OCI-M1 (cell line): Measurements from ENCODE around the gene ENDOG.
A peak's percentile ranks its signal among the peaks of the same experiment; 100 is the strongest.
"Not testable (repeated sequence)": the region's sequence is repeated elsewhere in the genome, so short reads cannot be mapped to it uniquely, and the experiment has no call there.

ENCODE experiments used
- DNase-seq: peaks from one replicate; lab custom pipeline; 2025; lab: John Stamatoyannopoulos, UW

ENDOG gene

GRCh38 chr9:128828719-128829452, 10.6 kb downstream of the ENDOG start:
- no peak for DNase-seq

GRCh38 chr9:128829477-128830251, 11.4 kb downstream of the ENDOG start, which contains the start of gene SPOUT1:
TSS of gene SPOUT1 (minus strand) at chr9:128829794. CDS start at chr9:128829780, 14 bp downstream.
- peak; percentile 96 for DNase-seq

- no peak for DNase-seq
Measured at GRCh38 chr9:128833696-128834095, 15.4 kb downstream of the ENDOG start.

GRCh38 chr9:128835246-128836210, 17.2 kb downstream of the ENDOG start:
- DNase-seq = no peak

DNA sequence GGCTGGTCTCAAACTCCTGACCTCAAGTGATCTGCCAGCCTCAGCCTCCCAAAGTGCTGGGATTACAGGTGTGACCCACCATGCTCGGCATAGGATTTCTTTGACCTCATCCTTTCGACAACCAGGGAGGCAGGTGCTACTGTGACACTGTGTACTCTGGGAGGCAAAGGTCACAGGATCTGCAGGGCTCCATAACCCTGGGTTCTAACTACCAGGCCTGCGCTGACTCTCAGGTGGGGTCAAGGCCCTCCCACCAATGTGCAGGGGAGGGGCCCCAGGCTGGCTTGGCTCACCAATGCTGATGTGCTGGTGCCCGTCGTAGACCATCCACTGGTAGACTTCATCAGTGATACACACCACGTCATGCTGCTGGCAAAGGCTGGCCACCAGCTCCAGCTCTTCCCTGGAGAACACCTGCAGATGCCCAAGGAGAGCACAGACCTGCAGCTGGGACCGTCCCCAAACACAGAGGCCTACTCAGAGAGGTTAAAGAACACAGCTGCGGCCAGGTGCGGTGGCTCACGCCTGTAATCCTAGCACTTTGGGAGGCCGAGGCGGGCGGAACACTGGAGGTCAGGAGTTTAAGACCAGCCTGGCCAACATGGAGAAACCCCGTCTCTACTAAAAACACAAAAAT, 18.3 kb downstream of the ENDOG start:
- no peak for DNase-seq

GRCh38 chr9:128838338-128838737, 20.0 kb downstream of the ENDOG start:
- no peak for DNase-seq

- DNase-seq = no peak
Measured at GRCh38 chr9:128840524-128840923, 22.2 kb downstream of the ENDOG start.

- DNase-seq = no peak
Measured at GRCh38 chr9:128841694-128842492, 23.6 kb downstream of the ENDOG start.

DNA sequence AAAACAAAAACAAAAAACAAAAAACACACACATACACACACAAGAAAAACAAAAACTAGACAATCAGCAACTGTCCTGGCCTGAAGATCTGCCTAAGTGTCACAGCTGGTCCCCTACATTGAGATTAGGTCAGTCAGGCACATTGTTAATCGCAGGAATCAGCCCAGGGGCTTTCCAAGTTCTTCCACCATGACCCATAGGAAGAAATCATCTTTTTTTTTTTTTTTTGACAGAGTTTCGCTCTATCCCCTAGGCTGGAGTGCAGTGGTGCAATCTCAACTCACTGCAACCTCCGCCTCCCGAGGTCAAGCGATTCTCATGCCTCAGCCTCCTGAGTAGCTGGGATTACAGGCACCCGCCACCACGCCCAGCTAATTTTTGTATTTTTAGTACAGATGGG, 24.9 kb downstream of the ENDOG start:
- not testable (repeated sequence) for DNase-seq

DNA sequence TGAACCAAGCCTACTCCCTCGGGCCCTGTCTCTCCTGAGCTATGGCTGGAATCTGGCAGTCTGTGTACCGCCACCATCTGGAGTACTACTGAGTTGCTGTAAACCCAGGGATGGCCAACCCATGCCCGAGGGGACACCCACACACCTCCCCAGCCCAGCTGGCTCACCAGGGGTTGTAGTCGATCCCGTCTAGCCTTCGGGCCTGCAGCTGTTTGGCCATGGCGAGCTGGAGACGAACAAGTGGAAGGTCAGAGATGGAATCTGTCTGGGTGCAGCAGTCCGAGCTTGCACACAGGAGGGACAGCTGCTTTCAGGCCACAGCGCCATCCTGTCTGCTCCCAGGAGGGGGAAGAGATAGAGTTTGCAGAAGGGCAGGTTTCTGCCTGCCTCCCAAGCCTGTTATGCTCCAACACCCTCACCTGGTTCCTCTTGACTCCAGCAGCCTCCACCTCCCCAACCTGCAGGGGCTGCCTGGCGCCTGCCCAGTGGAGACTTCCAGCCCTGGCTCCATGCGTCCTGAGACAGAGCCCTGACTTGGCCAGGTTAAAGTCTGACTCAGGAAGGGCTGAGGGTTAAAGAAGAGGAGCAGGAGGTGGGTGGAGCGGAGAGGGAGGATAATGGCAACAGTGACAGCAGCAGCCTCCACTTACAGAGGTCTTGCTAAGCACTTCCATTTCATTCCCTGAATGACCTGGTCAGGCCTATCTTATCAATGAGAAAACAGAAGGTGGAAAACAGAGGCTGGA, 27.1 kb downstream of the ENDOG start:
- peak; percentile 8 for DNase-seq

DNA sequence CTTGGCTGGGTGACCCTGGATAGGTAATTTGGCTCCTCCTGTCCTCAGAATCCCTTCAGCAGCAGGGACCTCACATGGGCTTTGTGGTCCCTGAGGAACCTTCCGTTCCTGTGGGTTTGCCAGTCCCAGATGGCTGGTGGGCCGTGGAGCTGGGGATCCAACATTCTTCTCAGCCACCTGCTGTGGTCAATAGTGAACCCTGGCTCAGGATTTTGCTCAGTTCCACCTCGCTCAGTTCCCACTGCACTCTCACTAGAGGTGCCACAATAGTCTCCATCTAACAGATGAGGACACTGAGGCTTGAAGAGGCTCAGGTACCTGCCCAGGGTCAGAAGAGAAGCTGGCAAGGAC, 28.4 kb downstream of the ENDOG start:
- DNase-seq = no peak

DNA sequence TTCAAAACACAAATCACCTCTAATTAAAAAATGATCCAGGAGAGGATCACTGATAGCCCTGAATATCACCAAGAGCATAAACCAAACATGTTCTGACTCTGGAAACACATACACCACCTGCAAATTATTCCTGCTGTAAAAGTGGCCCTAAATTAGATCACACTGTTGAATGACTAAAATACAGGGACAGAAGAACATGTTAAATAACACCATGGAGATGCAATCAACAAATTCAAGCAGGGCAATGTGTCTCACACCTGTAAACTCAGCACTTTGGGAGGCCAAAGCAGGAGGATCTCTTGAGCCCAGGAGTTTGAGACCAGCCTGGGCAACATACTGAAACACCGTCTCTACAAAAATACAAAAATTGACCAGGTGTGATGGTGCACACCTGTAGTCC, 29.5 kb downstream of the ENDOG start:
- DNase-seq = no peak

DNA sequence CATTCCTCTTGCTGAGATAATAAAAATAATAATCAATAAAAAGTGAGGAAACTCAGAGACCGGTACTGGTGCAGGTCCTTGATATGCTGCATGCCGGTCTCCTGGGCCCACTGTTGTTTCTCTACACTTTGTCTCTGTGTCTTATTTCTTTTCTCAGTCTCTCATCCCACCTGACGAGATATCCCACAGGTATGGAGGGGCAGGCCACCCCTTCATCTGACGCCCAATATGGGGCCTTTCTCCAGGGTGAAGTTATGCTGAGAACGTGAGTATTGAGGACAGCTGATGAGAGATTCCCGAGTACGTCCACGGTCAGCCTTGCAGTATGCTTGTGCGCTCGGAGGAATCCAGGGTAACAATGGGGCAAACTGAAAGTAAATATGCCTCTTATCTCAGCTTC, 32.7 kb downstream of the ENDOG start:
- not testable (repeated sequence) for DNase-seq

DNA sequence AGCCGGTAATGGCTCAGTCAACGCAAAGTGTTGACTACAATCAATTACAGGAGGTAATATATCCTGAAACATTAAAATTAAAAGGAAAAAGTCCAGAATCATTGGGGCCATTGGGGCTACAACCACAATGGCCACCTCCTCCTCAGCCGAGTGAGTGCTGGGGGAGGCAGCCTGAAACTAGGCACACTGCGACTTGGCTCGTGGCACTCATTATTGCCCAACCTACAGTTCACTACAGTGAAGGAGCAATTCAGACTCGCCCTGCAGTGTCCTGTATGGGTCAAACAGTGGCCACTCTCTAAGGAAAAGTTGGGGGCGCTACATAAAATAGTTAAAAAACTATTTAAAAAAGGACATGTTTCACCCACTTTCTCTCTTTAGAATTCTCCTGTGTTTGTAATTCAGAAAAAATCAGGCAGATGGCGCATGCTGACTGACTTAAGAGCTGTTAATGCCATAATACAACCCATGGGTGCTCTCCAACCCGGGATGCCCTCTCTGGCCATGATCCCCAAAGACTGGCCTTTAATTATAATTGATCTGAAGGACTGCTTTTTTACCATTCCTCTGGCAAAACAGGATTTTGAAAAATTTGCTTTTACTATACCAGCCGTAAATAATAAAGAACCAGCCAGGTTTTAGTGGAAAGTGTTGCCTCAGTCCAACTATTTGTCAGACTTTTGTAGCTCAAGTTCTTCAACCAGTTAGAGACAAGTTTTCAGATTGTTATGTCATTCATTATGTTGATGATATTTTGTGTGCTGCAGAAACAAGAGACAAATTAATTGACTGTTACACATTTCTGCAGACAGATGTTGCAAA, 33.7 kb downstream of the ENDOG start:
- peak; percentile 65 for DNase-seq

DNA sequence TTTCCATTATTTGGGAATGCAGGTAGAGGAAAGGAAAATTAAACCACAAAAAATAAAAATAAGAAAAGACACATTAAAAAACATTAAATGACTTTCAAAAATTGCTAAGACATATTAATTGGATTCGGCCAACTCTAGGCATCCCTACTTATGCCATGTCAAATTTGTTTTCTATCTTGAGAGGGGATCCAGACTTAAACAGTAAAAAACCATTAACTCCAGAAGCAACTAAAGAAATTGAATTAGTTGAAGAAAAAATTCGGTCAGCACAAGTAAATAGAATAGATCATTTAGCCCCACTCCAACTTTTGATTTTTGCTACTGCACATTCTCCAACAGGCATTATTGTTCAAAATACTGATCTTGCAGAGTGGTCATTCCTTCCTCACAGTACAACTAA, 34.3 kb downstream of the ENDOG start:
- not testable (repeated sequence) for DNase-seq

- not testable (repeated sequence) for DNase-seq
Measured at GRCh38 chr9:128854454-128854853, 36.2 kb downstream of the ENDOG start.

- not testable (repeated sequence) for DNase-seq
Measured at GRCh38 chr9:128858476-128858875, 40.2 kb downstream of the ENDOG start.

DNA sequence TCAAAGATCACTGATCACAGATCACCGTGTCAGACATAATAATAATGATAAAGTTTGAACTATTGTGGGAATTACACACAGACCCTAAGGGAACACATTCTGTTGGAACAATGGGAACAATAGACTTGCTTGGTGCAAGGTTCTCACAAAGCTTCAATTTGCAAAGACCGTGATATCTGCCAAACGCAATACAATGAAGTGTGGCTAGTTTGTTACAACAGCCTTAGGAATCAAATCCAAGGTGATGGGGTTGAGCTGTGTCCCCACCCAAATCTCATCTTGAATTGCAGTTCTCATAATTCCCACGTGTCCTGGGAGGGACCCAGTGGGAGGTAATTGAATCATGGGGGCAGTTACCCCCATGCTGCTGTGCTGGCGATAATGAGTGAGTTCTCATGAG, 42.6 kb downstream of the ENDOG start:
- DNase-seq = no peak

DNA sequence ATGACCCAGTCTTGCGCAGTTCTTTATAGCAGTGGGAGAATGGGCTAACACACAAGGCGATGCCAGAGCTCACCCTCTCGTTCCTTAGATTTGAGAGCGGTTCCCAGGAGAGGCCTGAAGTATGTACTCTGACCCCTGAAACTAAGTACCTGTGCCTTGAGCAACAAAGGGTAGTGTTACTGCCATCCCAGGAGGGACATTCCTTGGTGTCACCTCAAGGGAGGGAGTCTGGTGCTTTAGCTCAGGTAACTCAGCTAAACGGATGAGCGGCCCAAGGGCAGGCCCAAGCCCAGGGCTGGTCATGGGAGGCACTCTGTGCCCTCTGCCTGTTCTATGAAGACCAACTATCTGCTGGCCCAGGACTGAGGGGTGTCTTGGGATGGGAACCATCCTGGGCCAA, 43.2 kb downstream of the ENDOG start:
- no peak for DNase-seq
